DMS53 treated with DMSO at 0.1 percent for 48 hours (cell line): ENCODE measurements around the gene PAPPA2.

Source experiments
- DNase-seq: peaks from one replicate; lab custom pipeline; 2025; ENCODE audit not compliant: unreplicated experiment; lab: John Stamatoyannopoulos, UW

The PAPPA2 gene

GRCh38 chr1:176847052-176847451 is 384.1 kb downstream of the PAPPA2 start:
- peak; percentile 50 for DNase-seq

GRCh38 chr1:176849281-176849680 is 386.3 kb downstream of the PAPPA2 start:
- DNase-seq, result no peak

GRCh38 chr1:176850871-176851270 is 387.9 kb downstream of the PAPPA2 start:
- no peak for DNase-seq

- no peak for DNase-seq
These were observed 389.1 kb downstream of the PAPPA2 start for GRCh38 chr1:176852124-176852523.

GRCh38 chr1:176853503-176853902 is 390.5 kb downstream of the PAPPA2 start:
- DNase-seq, result no peak

- no peak for DNase-seq
These were observed 391.1 kb downstream of the PAPPA2 start for GRCh38 chr1:176854121-176854520.

- DNase-seq, result no peak
These were observed 392.1 kb downstream of the PAPPA2 start for GRCh38 chr1:176854758-176855745.

GRCh38 chr1:176857632-176858031 is 394.7 kb downstream of the PAPPA2 start:
- no peak for DNase-seq

GRCh38 chr1:176858433-176858916 is 395.5 kb downstream of the PAPPA2 start:
- no peak for DNase-seq

- no peak for DNase-seq
These were observed 400.6 kb downstream of the PAPPA2 start for GRCh38 chr1:176863613-176864012.

- no peak for DNase-seq
These were observed 401.2 kb downstream of the PAPPA2 start for GRCh38 chr1:176864211-176864610.

- DNase-seq, result no peak
These were observed 403.2 kb downstream of the PAPPA2 start for GRCh38 chr1:176866011-176866714.

- DNase-seq, result no peak
These were observed 406.6 kb downstream of the PAPPA2 start for GRCh38 chr1:176869577-176869976.

- no peak for DNase-seq
These were observed 414.1 kb downstream of the PAPPA2 start for GRCh38 chr1:176876966-176877515.

- DNase-seq, result no peak
These were observed 414.6 kb downstream of the PAPPA2 start for GRCh38 chr1:176877557-176877956.

- DNase-seq, result peak; percentile 7
These were observed 416.0 kb downstream of the PAPPA2 start for GRCh38 chr1:176878750-176879536.

GRCh38 chr1:176879784-176880620 is 417.0 kb downstream of the PAPPA2 start:
- no peak for DNase-seq

- peak; percentile 71 for DNase-seq
These were observed 418.1 kb downstream of the PAPPA2 start for GRCh38 chr1:176880955-176881595.

GRCh38 chr1:176884286-176884685 is 421.3 kb downstream of the PAPPA2 start:
- DNase-seq, result no peak
